Calu3 (cell line): ENCODE measurements around the gene TTBK2. TPM values are rescaled to one million over a fixed set of nuclear protein-coding genes. Genes with fewer than 3 reads are reported as not detected.

Experiments
- BruUV-seq: library from RNA; stranded (reverse); fragments of 400-500 nt; replicated peaks from 2 replicates; lab custom pipeline; 2021; lab: Mats Ljungman, UMichigan
- CTCF ChIA-PET: fragments of 300-600 bp; sonication (Branson Sonifier 250); formaldehyde crosslinking; loops from one replicate; lab custom pipeline; 2022; ENCODE audit warnings: antibody characterized with exemption; lab: Charles Lee
- DNase-seq: peaks from one replicate; pipeline ENCODE4 v3.0.0; 2022
- H3K27ac Mint-ChIP-seq: one replicate; pipeline ENCODE4 v1.8.0; 2022; ENCODE audit warnings: mixed read lengths; ENCODE audit not compliant: unreplicated experiment
- H3K27me3 Mint-ChIP-seq: one replicate; pipeline ENCODE4 v1.8.0; 2022; ENCODE audit warnings: mixed read lengths; ENCODE audit not compliant: unreplicated experiment
- H3K36me3 Mint-ChIP-seq: one replicate; pipeline ENCODE4 v1.8.0; 2022; ENCODE audit warnings: mild to moderate bottlenecking, moderate library complexity, mixed read lengths; ENCODE audit not compliant: insufficient read depth, unreplicated experiment
- H3K4me1 Mint-ChIP-seq: one replicate; pipeline ENCODE4 v1.8.0; 2022; ENCODE audit warnings: mild to moderate bottlenecking, low read depth, mixed read lengths; ENCODE audit not compliant: unreplicated experiment
- H3K4me3 Mint-ChIP-seq: one replicate; pipeline ENCODE4 v1.8.0; 2022; ENCODE audit warnings: mild to moderate bottlenecking, low read depth, moderate library complexity, mixed read lengths; ENCODE audit not compliant: unreplicated experiment
- H3K9me3 Mint-ChIP-seq: one replicate; pipeline ENCODE4 v1.8.0; 2022; ENCODE audit warnings: low read depth, mixed read lengths; ENCODE audit not compliant: unreplicated experiment
- intact Hi-C: fragments of 100-400 bp; cut with micrococcal nuclease; formaldehyde crosslinking; loops from one replicate; pipeline ENCODE4 v1.10.0; 2022; ENCODE audit not compliant: unreplicated experiment
- total RNA-seq: library from RNA; stranded (reverse); gene quantifications from 2 replicates; pipeline ENCODE4 v1.2.3, GENCODE V29; 2022
- TF ChIP-seq, protein P1 (sequence below): fragments of 200-600 bp; IDR thresholded peaks from one replicate; pipeline ENCODE4 v1.8.0; 2022; ENCODE audit warnings: antibody characterized with exemption; ENCODE audit not compliant: unreplicated experiment

TTBK2 gene
- total RNA-seq, 1 experiment from 2014 or later: 5.3 TPM

DNA sequence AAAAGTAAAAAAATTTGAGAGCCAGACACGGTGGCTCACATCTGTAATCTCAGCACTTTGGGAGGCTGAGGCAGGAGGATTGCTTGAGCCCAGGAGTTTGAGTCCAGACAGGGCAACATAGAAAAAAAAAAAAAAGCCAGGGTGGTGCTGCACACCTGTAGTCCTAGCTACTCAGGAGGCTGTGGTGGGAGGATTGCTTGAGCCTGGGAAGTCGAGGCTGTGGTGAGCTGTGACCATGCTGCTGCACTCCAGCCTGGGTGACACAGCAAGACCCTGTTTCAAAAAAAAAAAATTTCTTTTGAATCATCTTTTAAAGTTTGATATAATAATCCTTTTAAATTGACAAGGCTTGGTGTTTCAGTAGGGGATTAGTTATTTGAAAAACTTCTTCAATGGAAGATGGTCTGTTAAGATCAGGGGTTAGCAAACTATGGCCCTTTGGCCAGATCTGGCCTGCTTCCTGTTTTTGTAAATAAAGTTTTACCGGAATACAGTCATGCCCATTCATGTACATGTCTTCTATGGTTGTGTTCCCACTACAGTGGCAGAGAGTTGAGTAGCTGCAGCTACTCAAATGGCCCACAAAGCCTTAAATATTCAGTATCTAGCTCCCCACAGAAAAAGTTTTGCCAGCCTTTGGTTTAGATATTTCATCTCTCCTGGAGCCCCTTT lies 212.6 kb downstream of the TTBK2 start:
- H3K36me3 Mint-ChIP-seq: no peaks in the 10 kb centered on the region
- H3K4me1 Mint-ChIP-seq: no peaks in the 10 kb centered on the region
- H3K27ac Mint-ChIP-seq: no peak overlapping the region
- no peak overlapping the region for H3K4me3 Mint-ChIP-seq
- no peaks in the 10 kb centered on the region for H3K27me3 Mint-ChIP-seq
- TF ChIP-seq, protein P1, sequence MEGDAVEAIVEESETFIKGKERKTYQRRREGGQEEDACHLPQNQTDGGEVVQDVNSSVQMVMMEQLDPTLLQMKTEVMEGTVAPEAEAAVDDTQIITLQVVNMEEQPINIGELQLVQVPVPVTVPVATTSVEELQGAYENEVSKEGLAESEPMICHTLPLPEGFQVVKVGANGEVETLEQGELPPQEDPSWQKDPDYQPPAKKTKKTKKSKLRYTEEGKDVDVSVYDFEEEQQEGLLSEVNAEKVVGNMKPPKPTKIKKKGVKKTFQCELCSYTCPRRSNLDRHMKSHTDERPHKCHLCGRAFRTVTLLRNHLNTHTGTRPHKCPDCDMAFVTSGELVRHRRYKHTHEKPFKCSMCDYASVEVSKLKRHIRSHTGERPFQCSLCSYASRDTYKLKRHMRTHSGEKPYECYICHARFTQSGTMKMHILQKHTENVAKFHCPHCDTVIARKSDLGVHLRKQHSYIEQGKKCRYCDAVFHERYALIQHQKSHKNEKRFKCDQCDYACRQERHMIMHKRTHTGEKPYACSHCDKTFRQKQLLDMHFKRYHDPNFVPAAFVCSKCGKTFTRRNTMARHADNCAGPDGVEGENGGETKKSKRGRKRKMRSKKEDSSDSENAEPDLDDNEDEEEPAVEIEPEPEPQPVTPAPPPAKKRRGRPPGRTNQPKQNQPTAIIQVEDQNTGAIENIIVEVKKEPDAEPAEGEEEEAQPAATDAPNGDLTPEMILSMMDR: no peak
- DNase-seq: no peak
- CTCF ChIA-PET: no interaction called here
- intact Hi-C loops: no loop called here
- H3K9me3 Mint-ChIP-seq: no peaks in the 10 kb centered on the region
- no TSS peak for BruUV-seq

DNA sequence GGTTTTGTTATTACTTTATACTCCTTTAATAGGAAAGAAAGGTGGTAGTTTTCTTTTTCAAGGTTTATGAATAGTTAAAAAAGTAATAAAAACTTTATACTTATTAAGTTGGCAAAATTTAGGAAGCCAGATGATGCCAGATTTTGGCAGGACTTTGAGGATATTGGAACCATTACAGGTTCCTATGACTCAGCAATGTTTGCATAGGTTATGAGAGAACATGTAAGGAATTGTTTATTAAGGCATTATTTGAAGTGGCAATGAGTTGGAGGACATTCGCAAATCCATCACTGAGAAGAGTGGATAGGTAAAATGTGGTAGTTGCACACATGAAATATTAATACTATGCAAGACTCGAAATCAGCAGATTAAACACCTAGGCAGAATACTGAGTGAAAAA lies 213.5 kb downstream of the TTBK2 start:
- no TSS peak for BruUV-seq
- Mint-ChIP-seq H3K4me3 (no peak overlapping the region), H3K27me3 (no peaks in the 10 kb centered on the region), H3K36me3 (no peaks in the 10 kb centered on the region), H3K9me3 (no peaks in the 10 kb centered on the region), H3K27ac (no peak overlapping the region), H3K4me1 (no peaks in the 10 kb centered on the region)
- intact Hi-C loops: no loop called here
- no peak for DNase-seq
- CTCF ChIA-PET: interaction anchor here (0.6 kb wide), 1 partner anchor 312 kb away, joined by 3 read pairs; no protein-coding TSS in a partner anchor
- TF ChIP-seq, protein P1: no peak

DNA sequence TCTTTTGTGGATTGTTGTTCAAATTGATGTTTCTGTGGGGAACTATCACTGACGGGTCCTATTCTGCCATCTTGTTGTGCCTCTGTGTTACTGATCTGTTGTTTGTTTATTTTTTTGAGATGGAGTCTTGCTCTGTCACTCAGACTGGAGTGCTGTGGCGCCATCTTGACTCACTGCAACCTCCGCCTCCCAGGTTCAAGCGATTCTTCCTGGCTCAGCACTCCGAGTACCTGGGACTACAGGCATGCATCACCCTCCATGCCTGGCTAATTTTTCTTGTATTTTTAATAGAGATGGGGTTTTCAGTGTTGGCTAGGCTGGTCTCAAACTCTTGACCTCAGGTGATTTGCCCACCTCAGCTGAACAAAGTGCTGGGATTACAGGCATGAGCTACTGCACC lies 215.2 kb downstream of the TTBK2 start:
- peaks cover 3% of the 10 kb centered on the region for H3K9me3 Mint-ChIP-seq
- no peaks in the 10 kb centered on the region for H3K27me3 Mint-ChIP-seq
- no peaks in the 10 kb centered on the region for H3K36me3 Mint-ChIP-seq
- CTCF ChIA-PET: no interaction called here
- no peak overlapping the region for H3K4me3 Mint-ChIP-seq
- no peak for DNase-seq
- TF ChIP-seq, protein P1: no peak
- BruUV-seq: no TSS peak
- intact Hi-C loops: no loop called here
- H3K4me1 Mint-ChIP-seq: no peaks in the 10 kb centered on the region
- no peak overlapping the region for H3K27ac Mint-ChIP-seq

DNA sequence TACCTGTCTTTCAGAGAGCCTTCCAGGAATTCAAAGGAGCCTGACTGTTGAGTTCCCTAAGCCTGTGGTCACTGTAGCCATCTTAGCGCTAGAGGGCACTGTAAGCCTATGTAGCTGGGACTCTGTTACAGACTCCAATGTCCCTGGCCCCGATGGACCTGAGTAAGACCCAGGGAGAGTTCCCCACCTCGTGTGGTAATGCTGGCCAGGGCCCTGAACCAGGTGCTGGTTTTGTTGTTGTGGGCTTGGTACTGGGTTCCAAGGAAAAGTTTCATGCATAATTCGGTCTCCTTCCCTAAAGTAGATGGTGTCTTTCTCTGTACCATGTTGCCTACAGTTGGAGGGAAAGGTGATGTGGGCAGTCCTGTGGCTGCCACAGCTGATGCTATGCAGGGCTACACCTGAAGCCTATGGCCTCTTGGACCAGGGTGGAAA lies 216.1 kb downstream of the TTBK2 start:
- Mint-ChIP-seq H3K27me3 (no peaks in the 10 kb centered on the region), H3K9me3 (peaks cover 3% of the 10 kb centered on the region), H3K36me3 (no peaks in the 10 kb centered on the region), H3K4me3 (no peak overlapping the region), H3K27ac (no peak overlapping the region), H3K4me1 (no peaks in the 10 kb centered on the region)
- intact Hi-C loops: loop anchor here (1.0 to 5.0 kb wide), 2 partner anchors 223 to 500 kb away; no protein-coding TSS in a partner anchor
- peak; percentile 59 for DNase-seq
- BruUV-seq: no TSS peak
- TF ChIP-seq, protein P1: peak; percentile 14
- CTCF ChIA-PET: interaction anchor here (1.0 kb wide), 2 partner anchors 222 to 500 kb away, joined by 3 to 4 read pairs; no protein-coding TSS in a partner anchor
